HepG2 (cell line): Measurements from ENCODE around the gene KIF26B. TPM values are rescaled to one million over a fixed set of nuclear protein-coding genes. Genes with fewer than 3 reads are reported as not detected.

Experiments
- ATAC-seq: fragments of 200-7000 bp; cut with Tn5 transposase; 3 replicates; pipeline ENCODE4 v1.9.1; 2020; ENCODE audit warnings: mild to moderate bottlenecking, moderate library complexity
- BruUV-seq: library from RNA; stranded (reverse); fragments of 400-500 nt; replicated peaks from 2 replicates; lab custom pipeline; 2021; lab: Mats Ljungman, UMichigan
- CTCF ChIA-PET: fragments of 300-600 bp; formaldehyde crosslinking; extraction: SDS; loops from one replicate; lab custom pipeline; 2021; ENCODE audit warnings: low total read pairs, inconsistent platforms, low intra/inter-chr PET ratio; lab: Yijun Ruan, JAX
- POLR2A ChIA-PET: fragments of 350-600 bp; sonication (Branson Sonifier 250); formaldehyde crosslinking; loops from one replicate; lab custom pipeline; 2020; ENCODE audit warnings: antibody characterized with exemption, inconsistent platforms; lab: Yijun Ruan, JAX
- DNase-seq: peaks from one replicate; pipeline ENCODE4 v3.0.0-alpha.2; 2015; ENCODE audit warnings: low spot score
- FAIRE-seq: peaks from 3 replicates; lab custom pipeline; 2011; peaks lifted over from hg19 to GRCh38; lab: Jason Lieb, UNC
- H2AFZ ChIP-seq: one replicate; pipeline ENCODE4 v1.6.1; 2011; ENCODE audit warnings: low read length, inconsistent platforms
- H3K27ac ChIP-seq: fragments of 300-600 bp; 3 replicates; pipeline ENCODE4 v1.8.0; 2011; ENCODE audit warnings: mixed run types, mild to moderate bottlenecking, mixed read lengths, low read length, inconsistent platforms; ENCODE audit not compliant: insufficient read depth; ENCODE audit errors: extremely low read length
- H3K27me3 ChIP-seq, 2 experiments: fragments of 200-600 bp in 1 of 2; 2 replicates in 1 of 2; 3 replicates in 1 of 2; pipeline versions ENCODE4 v1.6.0 to v1.8.0; 2011; ENCODE audit warnings: low read length in 2 of 2, mild to moderate bottlenecking in 2 of 2, moderate library complexity in 2 of 2, inconsistent platforms in 1 of 2; ENCODE audit not compliant: insufficient read depth in 2 of 2, control insufficient read depth in 1 of 2
- H3K36me3 ChIP-seq, 2 experiments: fragments of 200-600 bp in 1 of 2; replicated peaks in 1 of 2; 2 replicates in 1 of 2; 3 replicates in 1 of 2; pipeline versions ENCODE4 v1.5.1 to v1.8.0; 2011; ENCODE audit warnings: low read length in 2 of 2, inconsistent platforms in 1 of 2; ENCODE audit not compliant: insufficient read depth in 2 of 2, control insufficient read depth in 1 of 2
- H3K4me1 ChIP-seq: 2 replicates; pipeline ENCODE4 v1.5.1; 2012; ENCODE audit warnings: low read length, inconsistent platforms; ENCODE audit not compliant: insufficient read depth
- H3K4me2 ChIP-seq: 2 replicates; pipeline ENCODE4 v1.6.0; 2011; ENCODE audit warnings: low read depth, low read length, inconsistent platforms
- H3K4me3 ChIP-seq, 3 experiments: fragments of 200-600 bp in 1 of 3; sonication (generic), shearing (Covaris generic) in 1 of 3; replicated peaks in 1 of 3; 2 replicates each; pipeline ENCODE4 v1.5.1; 2011 to 2016; ENCODE audit warnings: low read length in 3 of 3, inconsistent platforms in 2 of 3, low read depth in 2 of 3, mild to moderate bottlenecking in 2 of 3, control low read depth in 1 of 3, mixed read lengths in 1 of 3; ENCODE audit not compliant: insufficient read depth in 1 of 3
- H3K79me2 ChIP-seq: one replicate; pipeline ENCODE4 v1.6.1; 2011; ENCODE audit warnings: low read length, inconsistent platforms; ENCODE audit not compliant: insufficient read depth
- H3K9ac ChIP-seq: 2 replicates; pipeline ENCODE4 v1.6.0; 2011; ENCODE audit warnings: mild to moderate bottlenecking, low read depth, low read length, inconsistent platforms; ENCODE audit not compliant: insufficient read depth
- H3K9me3 ChIP-seq: 2 replicates; pipeline ENCODE4 v1.5.1; 2012; ENCODE audit warnings: mild to moderate bottlenecking, low read length
- H4K20me1 ChIP-seq: 2 replicates; pipeline ENCODE4 v1.6.0; 2011; ENCODE audit warnings: inconsistent platforms, mild to moderate bottlenecking, low read length, moderate library complexity; ENCODE audit not compliant: insufficient read depth
- FOXC1 ChIP-seq: sonication (generic); formaldehyde crosslinking; IDR thresholded peaks from 2 replicates; pipeline ENCODE4 v1.8.0; 2022; ENCODE audit warnings: mild to moderate bottlenecking, missing genetic modification reagents, borderline replicate concordance
- HDAC2 ChIP-seq: sonication (generic); formaldehyde crosslinking; IDR thresholded peaks from 2 replicates; pipeline ENCODE4 v1.4.0; 2020; ENCODE audit warnings: missing genetic modification reagents
- HNRNPL ChIP-seq: fragments of 200-400 bp; formaldehyde crosslinking; IDR thresholded peaks from 2 replicates; pipeline ENCODE4 v1.6.1; 2017; ENCODE audit warnings: mild to moderate bottlenecking, low read depth, low read length
- HNRNPLL ChIP-seq: fragments of 200-400 bp; formaldehyde crosslinking; IDR thresholded peaks from 2 replicates; pipeline ENCODE4 v1.6.1; 2017; ENCODE audit warnings: mild to moderate bottlenecking, low read depth, low read length; ENCODE audit not compliant: poor library complexity, severe bottlenecking
- NFIB ChIP-seq: sonication (generic); formaldehyde crosslinking; IDR thresholded peaks from 2 replicates; pipeline ENCODE4 v1.9.0; 2021; ENCODE audit warnings: missing genetic modification reagents, mild to moderate bottlenecking, borderline replicate concordance
- NR2F2 ChIP-seq: IDR thresholded peaks from 2 replicates; pipeline ENCODE4 v1.6.1; 2012; ENCODE audit warnings: low read depth, inconsistent platforms, borderline replicate concordance
- SOX6 ChIP-seq, 2 experiments: fragments of 450-650 bp in 1 of 2; sonication (generic) in 1 of 2; formaldehyde crosslinking in 1 of 2; IDR thresholded peaks; 2 replicates each; pipeline versions ENCODE4 v1.4.0 to v1.6.1; 2017 to 2020; ENCODE audit warnings: antibody characterized with exemption in 1 of 2, mild to moderate bottlenecking in 1 of 2, missing genetic modification reagents in 1 of 2
- THRA ChIP-seq: sonication (generic); formaldehyde crosslinking; IDR thresholded peaks from 2 replicates; pipeline ENCODE4 v1.4.0; 2020; ENCODE audit warnings: missing genetic modification reagents, borderline replicate concordance
- ZBTB33 ChIP-seq: sonication (generic); formaldehyde crosslinking; IDR thresholded peaks from 2 replicates; pipeline ENCODE4 v1.4.0; 2020; ENCODE audit warnings: missing genetic modification reagents
- WGBS: methylation state at CpG from one replicate; pipeline ENCODE4 v1.1.6; 2017; ENCODE audit warnings: low lambda C conversion rate; 5-methylcytosine and 5-hydroxymethylcytosine counted together
- in situ Hi-C: cut with HindIII; loops from 2 replicates; pipeline ENCODE4 v1.10.0; 2017; ENCODE audit warnings: low pct_unique_long_range_greater_than_20kb; ENCODE audit not compliant: extremely low pct_ligation_motif_present
- intact Hi-C: fragments of 100-400 bp; cut with micrococcal nuclease; formaldehyde crosslinking; loops from one replicate; pipeline ENCODE4 v1.10.0; 2022; ENCODE audit not compliant: unreplicated experiment
- polyA plus RNA-seq, 8 experiments: library from polyadenylated mRNA; depleted of rRNA in 3 of 8; stranded (reverse) in 7 of 8; unstranded in 1 of 8; fragments of >200 nt; fragmentation: Illumina TruSeq in 4 of 8; extraction: Trizol in 4 of 8; gene quantifications; 2 replicates each; pipeline versions ENCODE4 v1.2.1 to v1.2.3, GENCODE V29; 2011 to 2016; ENCODE audit warnings: low read depth in 4 of 8, missing spikeins in 1 of 8, mixed read lengths in 1 of 8; ENCODE audit not compliant: insufficient read depth in 1 of 8
- total RNA-seq, 5 experiments: library from RNA; depleted of rRNA; stranded (reverse); fragments of >200 nt; fragmentation: Illumina TruSeq; extraction: Trizol; gene quantifications; 2 replicates each; pipeline ENCODE4 v1.2.3, GENCODE V29; 2016; ENCODE audit warnings: low read depth in 1 of 5
- TF ChIP-seq, protein P1 (sequence below): sonication (generic); formaldehyde crosslinking; conservative IDR thresholded peaks from 2 replicates; pipeline ENCODE4 v1.8.1; 2023; ENCODE audit warnings: missing genetic modification reagents
- TF ChIP-seq, protein P2 (sequence below): IDR thresholded peaks from 2 replicates; pipeline ENCODE4 v1.6.1; 2016; ENCODE audit warnings: low read depth, missing genetic modification reagents, missing compliant biosample characterization

The KIF26B gene
- total and polyA plus RNA-seq, 2 of the 13 experiments (the other 11 are each of a cell fraction or from before 2014, with no cell fraction given) = 0.08 to 0.09 TPM

DNA sequence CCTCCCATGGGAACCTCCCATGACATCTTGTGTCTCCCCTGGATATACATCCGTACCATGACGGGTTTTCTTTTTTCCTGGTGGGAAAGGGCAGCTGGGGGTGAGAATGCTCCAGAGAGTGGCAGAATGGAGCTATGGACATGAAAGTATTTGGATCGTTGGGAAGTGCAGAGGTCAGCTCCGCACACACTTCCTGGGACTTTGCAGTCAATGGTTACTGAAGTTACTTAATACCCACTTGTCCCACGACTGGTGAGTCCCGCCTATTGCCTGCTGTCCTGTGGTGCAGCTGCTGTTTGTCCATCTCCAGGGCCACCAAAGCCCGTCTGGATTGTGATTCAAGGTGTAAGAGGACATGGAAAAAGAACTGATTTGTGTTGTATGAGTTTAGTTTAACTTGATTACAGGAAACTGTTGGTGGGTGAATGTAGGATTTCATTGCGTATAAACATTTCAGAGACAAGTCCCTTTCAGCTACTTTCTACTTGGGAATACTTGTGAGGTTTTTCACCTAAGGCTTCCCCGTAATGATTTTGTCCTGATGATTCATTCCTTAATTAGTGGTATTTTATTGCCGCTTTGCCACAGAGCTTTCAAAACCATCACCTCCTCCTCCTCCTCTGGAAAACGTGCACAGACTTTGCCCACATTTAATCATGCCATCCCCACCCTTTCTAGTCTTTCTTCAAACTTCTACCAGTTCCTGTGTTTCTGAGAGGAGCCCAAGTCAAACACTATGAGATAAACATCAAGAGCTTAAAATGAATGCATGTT lies 308.8 kb downstream of the KIF26B start (continued):
- TF ChIP-seq ZBTB33 (CRISPR knock-in tag) (no peak), FOXC1 (CRISPR knock-in tag) (no peak), THRA (CRISPR knock-in tag) (peak; percentile 49; the same call in 1 of the 2 replicates), HNRNPL (no peak), NR2F2 (peak; percentile 67)
- TF ChIP-seq, protein P1, sequence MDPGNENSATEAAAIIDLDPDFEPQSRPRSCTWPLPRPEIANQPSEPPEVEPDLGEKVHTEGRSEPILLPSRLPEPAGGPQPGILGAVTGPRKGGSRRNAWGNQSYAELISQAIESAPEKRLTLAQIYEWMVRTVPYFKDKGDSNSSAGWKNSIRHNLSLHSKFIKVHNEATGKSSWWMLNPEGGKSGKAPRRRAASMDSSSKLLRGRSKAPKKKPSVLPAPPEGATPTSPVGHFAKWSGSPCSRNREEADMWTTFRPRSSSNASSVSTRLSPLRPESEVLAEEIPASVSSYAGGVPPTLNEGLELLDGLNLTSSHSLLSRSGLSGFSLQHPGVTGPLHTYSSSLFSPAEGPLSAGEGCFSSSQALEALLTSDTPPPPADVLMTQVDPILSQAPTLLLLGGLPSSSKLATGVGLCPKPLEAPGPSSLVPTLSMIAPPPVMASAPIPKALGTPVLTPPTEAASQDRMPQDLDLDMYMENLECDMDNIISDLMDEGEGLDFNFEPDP (CRISPR knock-in tag) = no peak

- POLR2A ChIA-PET = no interaction called here
- intact Hi-C loops = no loop called here
- no TSS peak for BruUV-seq
- Histone ChIP-seq H3K4me1 (peaks cover 61% of the 10 kb centered on the region), H3K9me3 (no peaks in the 10 kb centered on the region), H3K4me2 (no peak overlapping the region), H2AFZ (no peak overlapping the region), H3K9ac (no peak overlapping the region), H3K4me3 (no peak overlapping the region), H3K27me3 (no peaks in the 10 kb centered on the region), H4K20me1 (no peaks in the 10 kb centered on the region), H3K36me3 (no peaks in the 10 kb centered on the region), H3K79me2 (no peaks in the 10 kb centered on the region), H3K27ac (no peak overlapping the region)
- CTCF ChIA-PET = no interaction called here
- ATAC-seq = no peak
- in situ Hi-C loops = no loop called here
- WGBS = 85% methylated on average over 15 of the region's 15 CpGs
- FAIRE-seq = no peak
- no peak for DNase-seq
- peak; percentile 19 for TF ChIP-seq HNRNPLL
- 0 out of 2 replicates have a peak, but pooled peaks have one; percentile 27 for TF ChIP-seq SOX6 (IDR thresholded peaks at IDR 0.05)
- no peak for TF ChIP-seq SOX6 (CRISPR knock-in tag; IDR thresholded peaks at IDR 0.05)
- TF ChIP-seq HDAC2 (CRISPR knock-in tag) = no peak
- TF ChIP-seq NFIB (CRISPR knock-in tag) = no peak
- TF ChIP-seq, protein P2, sequence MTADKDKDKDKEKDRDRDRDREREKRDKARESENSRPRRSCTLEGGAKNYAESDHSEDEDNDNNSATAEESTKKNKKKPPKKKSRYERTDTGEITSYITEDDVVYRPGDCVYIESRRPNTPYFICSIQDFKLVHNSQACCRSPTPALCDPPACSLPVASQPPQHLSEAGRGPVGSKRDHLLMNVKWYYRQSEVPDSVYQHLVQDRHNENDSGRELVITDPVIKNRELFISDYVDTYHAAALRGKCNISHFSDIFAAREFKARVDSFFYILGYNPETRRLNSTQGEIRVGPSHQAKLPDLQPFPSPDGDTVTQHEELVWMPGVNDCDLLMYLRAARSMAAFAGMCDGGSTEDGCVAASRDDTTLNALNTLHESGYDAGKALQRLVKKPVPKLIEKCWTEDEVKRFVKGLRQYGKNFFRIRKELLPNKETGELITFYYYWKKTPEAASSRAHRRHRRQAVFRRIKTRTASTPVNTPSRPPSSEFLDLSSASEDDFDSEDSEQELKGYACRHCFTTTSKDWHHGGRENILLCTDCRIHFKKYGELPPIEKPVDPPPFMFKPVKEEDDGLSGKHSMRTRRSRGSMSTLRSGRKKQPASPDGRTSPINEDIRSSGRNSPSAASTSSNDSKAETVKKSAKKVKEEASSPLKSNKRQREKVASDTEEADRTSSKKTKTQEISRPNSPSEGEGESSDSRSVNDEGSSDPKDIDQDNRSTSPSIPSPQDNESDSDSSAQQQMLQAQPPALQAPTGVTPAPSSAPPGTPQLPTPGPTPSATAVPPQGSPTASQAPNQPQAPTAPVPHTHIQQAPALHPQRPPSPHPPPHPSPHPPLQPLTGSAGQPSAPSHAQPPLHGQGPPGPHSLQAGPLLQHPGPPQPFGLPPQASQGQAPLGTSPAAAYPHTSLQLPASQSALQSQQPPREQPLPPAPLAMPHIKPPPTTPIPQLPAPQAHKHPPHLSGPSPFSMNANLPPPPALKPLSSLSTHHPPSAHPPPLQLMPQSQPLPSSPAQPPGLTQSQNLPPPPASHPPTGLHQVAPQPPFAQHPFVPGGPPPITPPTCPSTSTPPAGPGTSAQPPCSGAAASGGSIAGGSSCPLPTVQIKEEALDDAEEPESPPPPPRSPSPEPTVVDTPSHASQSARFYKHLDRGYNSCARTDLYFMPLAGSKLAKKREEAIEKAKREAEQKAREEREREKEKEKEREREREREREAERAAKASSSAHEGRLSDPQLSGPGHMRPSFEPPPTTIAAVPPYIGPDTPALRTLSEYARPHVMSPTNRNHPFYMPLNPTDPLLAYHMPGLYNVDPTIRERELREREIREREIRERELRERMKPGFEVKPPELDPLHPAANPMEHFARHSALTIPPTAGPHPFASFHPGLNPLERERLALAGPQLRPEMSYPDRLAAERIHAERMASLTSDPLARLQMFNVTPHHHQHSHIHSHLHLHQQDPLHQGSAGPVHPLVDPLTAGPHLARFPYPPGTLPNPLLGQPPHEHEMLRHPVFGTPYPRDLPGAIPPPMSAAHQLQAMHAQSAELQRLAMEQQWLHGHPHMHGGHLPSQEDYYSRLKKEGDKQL = no peak
Observed at GRCh38 chr1:245464290-245464689, 309.5 kb downstream of the KIF26B start.
